WI38 (cell line): Measurements from ENCODE around the gene DAO.
A peak's percentile ranks its signal among the peaks of the same experiment; 100 is the strongest.

Source experiments
- H3K4me3 ChIP-seq: 2 replicates; pipeline ENCODE4 v1.5.1; 2011; ENCODE audit warnings: low read depth, mild to moderate bottlenecking, control low read depth, low read length
- CTCF ChIP-seq: IDR thresholded peaks from 2 replicates; pipeline ENCODE4 v1.5.1; 2012; ENCODE audit warnings: low read depth, mild to moderate bottlenecking, control low read depth, low read length

The DAO gene

GRCh38 chr12:108876550-108876949 lies 3.3 kb upstream of the DAO start:
- TF ChIP-seq CTCF: no peak
- no peak overlapping the region for H3K4me3 ChIP-seq

GRCh38 chr12:108881953-108882352 lies 2.1 kb downstream of the DAO start:
- TF ChIP-seq CTCF: no peak
- no peak overlapping the region for H3K4me3 ChIP-seq

- 0 out of 2 replicates have a peak, but pooled peaks have one; percentile 8 for TF ChIP-seq CTCF
- no peak overlapping the region for H3K4me3 ChIP-seq
These were observed 4.5 kb downstream of the DAO start for GRCh38 chr12:108884116-108885012.

- TF ChIP-seq CTCF: no peak
These were observed 7.2 kb downstream of the DAO start for GRCh38 chr12:108886873-108887629.

GRCh38 chr12:108888031-108888430 lies 8.1 kb downstream of the DAO start:
- H3K4me3 ChIP-seq: no peak overlapping the region
- no peak for TF ChIP-seq CTCF

More at GRCh38 chr12:108886873-108887629, 7.2 kb downstream of the DAO start:
- H3K4me3 ChIP-seq: no peak overlapping the region

- TF ChIP-seq CTCF: no peak
- no peak overlapping the region for H3K4me3 ChIP-seq
These were observed 10.3 kb downstream of the DAO start for GRCh38 chr12:108890208-108890607.
